Calu3 (cell line): ENCODE data around the gene SLC25A19. TPM values are rescaled to one million over a fixed set of nuclear protein-coding genes. Genes with fewer than 3 reads are reported as not detected.

Experiments used
- BruUV-seq: library from RNA; stranded (reverse); fragments of 400-500 nt; replicated peaks from 2 replicates; lab custom pipeline; 2021; lab: Mats Ljungman, UMichigan
- CTCF ChIA-PET: fragments of 300-600 bp; sonication (Branson Sonifier 250); formaldehyde crosslinking; loops from one replicate; lab custom pipeline; 2022; ENCODE audit warnings: antibody characterized with exemption; lab: Charles Lee
- DNase-seq: peaks from one replicate; pipeline ENCODE4 v3.0.0; 2022
- H3K27ac Mint-ChIP-seq: one replicate; pipeline ENCODE4 v1.8.0; 2022; ENCODE audit warnings: mixed read lengths; ENCODE audit not compliant: unreplicated experiment
- H3K27me3 Mint-ChIP-seq: one replicate; pipeline ENCODE4 v1.8.0; 2022; ENCODE audit warnings: mixed read lengths; ENCODE audit not compliant: unreplicated experiment
- H3K36me3 Mint-ChIP-seq: one replicate; pipeline ENCODE4 v1.8.0; 2022; ENCODE audit warnings: mild to moderate bottlenecking, moderate library complexity, mixed read lengths; ENCODE audit not compliant: insufficient read depth, unreplicated experiment
- H3K4me1 Mint-ChIP-seq: one replicate; pipeline ENCODE4 v1.8.0; 2022; ENCODE audit warnings: mild to moderate bottlenecking, low read depth, mixed read lengths; ENCODE audit not compliant: unreplicated experiment
- H3K4me3 Mint-ChIP-seq: one replicate; pipeline ENCODE4 v1.8.0; 2022; ENCODE audit warnings: mild to moderate bottlenecking, low read depth, moderate library complexity, mixed read lengths; ENCODE audit not compliant: unreplicated experiment
- H3K9me3 Mint-ChIP-seq: one replicate; pipeline ENCODE4 v1.8.0; 2022; ENCODE audit warnings: low read depth, mixed read lengths; ENCODE audit not compliant: unreplicated experiment
- CTCF ChIP-seq: fragments of 200-600 bp; IDR thresholded peaks from one replicate; pipeline ENCODE4 v1.8.0; 2022; ENCODE audit warnings: antibody characterized with exemption; ENCODE audit not compliant: unreplicated experiment
- intact Hi-C: fragments of 100-400 bp; cut with micrococcal nuclease; formaldehyde crosslinking; loops from one replicate; pipeline ENCODE4 v1.10.0; 2022; ENCODE audit not compliant: unreplicated experiment
- total RNA-seq: library from RNA; stranded (reverse); gene quantifications from 2 replicates; pipeline ENCODE4 v1.2.3, GENCODE V29; 2022

SLC25A19 gene
- total RNA-seq, 1 experiment from 2014 or later = 26.7 TPM

- H3K27ac Mint-ChIP-seq = peak overlapping the region; percentile 92
- no peak for TF ChIP-seq CTCF
- BruUV-seq = TSS peak; percentile 72
- DNase-seq = peak; percentile 31
- H3K27me3 Mint-ChIP-seq = no peaks in the 10 kb centered on the region
- CTCF ChIA-PET = interaction anchor here (0.6 to 2.1 kb wide), 11 partner anchors 10 to 303 kb away, joined by 3 to 32 read pairs (median 4); partner anchors contain the start of genes GRB2, MIF4GD, MRPL58 and TMEM94
- H3K9me3 Mint-ChIP-seq = no peaks in the 10 kb centered on the region
- peak overlapping the region; percentile 90 for H3K4me3 Mint-ChIP-seq
- H3K4me1 Mint-ChIP-seq = peaks cover 9% of the 10 kb centered on the region
- intact Hi-C loops = loop anchor here (1.0 kb wide), 1 partner anchor 46 kb away; no protein-coding TSS in a partner anchor
- H3K36me3 Mint-ChIP-seq = peaks cover 28% of the 10 kb centered on the region
These were observed 652 bp upstream of the SLC25A19 start for GRCh38 chr17:75289832-75290337.

- Mint-ChIP-seq H3K27ac (peak overlapping the region; percentile 92), H3K4me1 (peaks cover 9% of the 10 kb centered on the region), H3K36me3 (peaks cover 28% of the 10 kb centered on the region), H3K4me3 (peak overlapping the region; percentile 90), H3K27me3 (no peaks in the 10 kb centered on the region), H3K9me3 (no peaks in the 10 kb centered on the region)
- peak; percentile 49 for DNase-seq
- intact Hi-C loops = no loop called here
- BruUV-seq = no TSS peak
- TF ChIP-seq CTCF = no peak
- CTCF ChIA-PET = interaction anchor here (0.6 to 2.1 kb wide), 12 partner anchors 11 to 167 kb away, joined by 3 to 32 read pairs (median 4); partner anchors contain the start of genes GRB2, MIF4GD and TMEM94
These were observed 491 bp downstream of the SLC25A19 start for GRCh38 chr17:75288770-75289114.

GRCh38 chr17:75288359-75288758 is 874 bp downstream of the SLC25A19 start:
- no peaks in the 10 kb centered on the region for H3K9me3 Mint-ChIP-seq
- H3K36me3 Mint-ChIP-seq = peaks cover 32% of the 10 kb centered on the region
- CTCF ChIA-PET = interaction anchor here (0.5 to 2.1 kb wide), 7 partner anchors 10 to 478 kb away, joined by 3 to 32 read pairs (median 4); partner anchors contain the start of gene MIF4GD
- intact Hi-C loops = no loop called here
- no peak for DNase-seq
- H3K27ac Mint-ChIP-seq = peak overlapping the region; percentile 11
- BruUV-seq = no TSS peak
- peak overlapping the region; percentile 90 for H3K4me3 Mint-ChIP-seq
- TF ChIP-seq CTCF = no peak
- peaks cover 9% of the 10 kb centered on the region for H3K4me1 Mint-ChIP-seq
- no peaks in the 10 kb centered on the region for H3K27me3 Mint-ChIP-seq

- H3K27me3 Mint-ChIP-seq = no peaks in the 10 kb centered on the region
- no peak overlapping the region for H3K27ac Mint-ChIP-seq
- H3K9me3 Mint-ChIP-seq = no peaks in the 10 kb centered on the region
- no peak overlapping the region for H3K4me3 Mint-ChIP-seq
- intact Hi-C loops = no loop called here
- no peak for TF ChIP-seq CTCF
- CTCF ChIA-PET = no interaction called here
- BruUV-seq = no TSS peak
- H3K4me1 Mint-ChIP-seq = peaks cover 9% of the 10 kb centered on the region
- no peak for DNase-seq
- peaks cover 34% of the 10 kb centered on the region for H3K36me3 Mint-ChIP-seq
These were observed 2.0 kb downstream of the SLC25A19 start for GRCh38 chr17:75287221-75287620.
